DND-41 (cell line): ENCODE measurements around the gene SERPINA4.

Source experiments
- ATAC-seq: fragments of 200-7000 bp; cut with Tn5 transposase; 3 replicates; pipeline ENCODE4 v1.9.1; 2021; ENCODE audit warnings: low read depth; ENCODE audit not compliant: insufficient read depth
- DNase-seq: peaks from one replicate; pipeline ENCODE4 v3.0.0-alpha.2; 2020
- H2AFZ ChIP-seq: 2 replicates; pipeline ENCODE4 v1.6.0; 2012; ENCODE audit warnings: low read depth, low read length
- H3K27ac ChIP-seq: 2 replicates; pipeline ENCODE4 v1.5.1; 2012; ENCODE audit warnings: low read length, inconsistent platforms
- H3K27me3 ChIP-seq: fragments of 200-600 bp; sonication (generic); 2 replicates; pipeline ENCODE4 v1.6.0; 2012; ENCODE audit warnings: low read length, mild to moderate bottlenecking, inconsistent platforms; ENCODE audit not compliant: insufficient read depth, poor library complexity
- H3K36me3 ChIP-seq: 2 replicates; pipeline ENCODE4 v1.5.1; 2012; ENCODE audit warnings: low read length, inconsistent platforms; ENCODE audit not compliant: insufficient read depth
- H3K4me1 ChIP-seq: 2 replicates; pipeline ENCODE4 v1.5.1; 2012; ENCODE audit warnings: mild to moderate bottlenecking, low read length; ENCODE audit not compliant: insufficient read depth
- H3K4me2 ChIP-seq: 2 replicates; pipeline ENCODE4 v1.6.0; 2012; ENCODE audit warnings: mild to moderate bottlenecking, moderate library complexity, low read length, inconsistent platforms; ENCODE audit not compliant: insufficient read depth
- H3K4me3 ChIP-seq, 2 experiments: fragments of 200-600 bp in 1 of 2; shearing (Covaris generic) in 1 of 2; 2 replicates each; pipeline ENCODE4 v1.5.1; 2012 to 2016; ENCODE audit warnings: inconsistent platforms in 2 of 2, low read length in 2 of 2, mild to moderate bottlenecking in 2 of 2, low read depth in 1 of 2, moderate library complexity in 1 of 2
- H3K79me2 ChIP-seq: 2 replicates; pipeline ENCODE4 v1.6.0; 2012; ENCODE audit warnings: low read length, inconsistent platforms; ENCODE audit not compliant: insufficient read depth
- H3K9ac ChIP-seq: 2 replicates; pipeline ENCODE4 v1.6.0; 2012; ENCODE audit warnings: low read depth, mild to moderate bottlenecking, inconsistent platforms, low read length, moderate library complexity
- H3K9me3 ChIP-seq: 2 replicates; pipeline ENCODE4 v1.5.1; 2012; ENCODE audit warnings: low read length, moderate library complexity, mild to moderate bottlenecking, inconsistent platforms; ENCODE audit not compliant: insufficient read depth, severe bottlenecking
- H4K20me1 ChIP-seq: 2 replicates; pipeline ENCODE4 v1.6.0; 2012; ENCODE audit warnings: low read length; ENCODE audit not compliant: insufficient read depth
- CTCF ChIP-seq: IDR thresholded peaks from 2 replicates; pipeline ENCODE4 v1.5.1; 2012; ENCODE audit warnings: borderline replicate concordance, low read length, moderate library complexity, mild to moderate bottlenecking; ENCODE audit not compliant: poor library complexity, severe bottlenecking; ENCODE audit errors: extremely low read depth
- EZH2 ChIP-seq: IDR thresholded peaks from 3 replicates; pipeline ENCODE4 v1.6.1; 2012; ENCODE audit warnings: borderline replicate concordance, low read depth, mild to moderate bottlenecking, moderate library complexity, low read length, inconsistent platforms; ENCODE audit not compliant: severe bottlenecking

SERPINA4 gene

GRCh38 chr14:94536836-94537235 is 24.4 kb upstream of the SERPINA4 start:
- Histone ChIP-seq H3K79me2 (no peaks in the 10 kb centered on the region), H3K36me3 (no peaks in the 10 kb centered on the region), H3K27me3 (no peaks in the 10 kb centered on the region), H4K20me1 (no peaks in the 10 kb centered on the region), H3K4me1 (no peaks in the 10 kb centered on the region), H3K9me3 (no peaks in the 10 kb centered on the region), H3K4me2 (no peak overlapping the region), H3K4me3 (no peak overlapping the region), H3K27ac (no peak overlapping the region), H3K9ac (no peak overlapping the region), H2AFZ (no peak overlapping the region)
- TF ChIP-seq EZH2 (no peak), CTCF (peak; percentile 5)
- DNase-seq (no peak), ATAC-seq (no peak)

- H3K4me1 ChIP-seq: no peaks in the 10 kb centered on the region
- no peak overlapping the region for H3K4me3 ChIP-seq
- DNase-seq: no peak
- H3K9me3 ChIP-seq: no peaks in the 10 kb centered on the region
- no peak overlapping the region for H3K27ac ChIP-seq
- H4K20me1 ChIP-seq: no peaks in the 10 kb centered on the region
- no peaks in the 10 kb centered on the region for H3K27me3 ChIP-seq
- H3K79me2 ChIP-seq: no peaks in the 10 kb centered on the region
- no peak overlapping the region for H2AFZ ChIP-seq
- TF ChIP-seq CTCF (no peak), EZH2 (no peak)
- no peak overlapping the region for H3K4me2 ChIP-seq
- H3K36me3 ChIP-seq: no peaks in the 10 kb centered on the region
- no peak for ATAC-seq
- H3K9ac ChIP-seq: no peak overlapping the region
Measured at GRCh38 chr14:94538070-94538740, 23.0 kb upstream of the SERPINA4 start.

- DNase-seq: no peak
- Histone ChIP-seq H3K79me2 (no peaks in the 10 kb centered on the region), H4K20me1 (no peaks in the 10 kb centered on the region), H2AFZ (no peak overlapping the region), H3K9me3 (no peaks in the 10 kb centered on the region), H3K9ac (no peak overlapping the region), H3K27me3 (no peaks in the 10 kb centered on the region), H3K4me3 (no peak overlapping the region), H3K4me2 (no peak overlapping the region), H3K36me3 (no peaks in the 10 kb centered on the region), H3K4me1 (no peaks in the 10 kb centered on the region), H3K27ac (no peak overlapping the region)
- TF ChIP-seq CTCF (no peak), EZH2 (no peak)
- ATAC-seq: no peak
Measured at GRCh38 chr14:94539181-94539580, 22.1 kb upstream of the SERPINA4 start.
